ENCODE measurements around the gene CCDC136.
A peak's percentile ranks its signal among the peaks of the same experiment; 100 is the strongest.

Gene CCDC136

DNA sequence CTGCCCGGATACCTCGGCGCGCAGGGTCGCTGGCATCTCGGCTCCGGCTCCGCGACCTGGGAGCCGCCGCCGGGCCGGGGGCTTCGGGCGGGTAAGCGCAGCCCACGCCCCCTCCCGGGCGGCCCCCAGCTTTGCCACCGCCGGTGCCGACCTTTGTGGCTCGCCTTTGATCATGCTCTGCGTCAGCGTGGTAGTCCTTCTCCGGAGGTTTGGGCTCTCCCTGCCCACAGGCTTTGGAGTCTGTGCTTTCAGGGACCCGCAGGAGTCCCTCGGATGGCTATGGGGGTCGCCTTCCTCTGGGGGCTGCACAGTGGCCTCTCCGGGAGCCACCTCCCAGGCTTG lies 78.1 kb downstream of the CCDC136 start:
- Mint-ChIP-seq H3K9me3 (no peaks in the 10 kb centered on the region), H3K36me3 (ENCODE audit: insufficient read depth) (peaks cover 3% of the 10 kb centered on the region), H3K4me3 (peak overlapping the region; percentile 81), H3K27ac (ENCODE audit: low read depth) (peak overlapping the region; percentile 83), H3K27me3 (no peaks in the 10 kb centered on the region), H3K4me1 (peaks cover 21% of the 10 kb centered on the region)
- peak; percentile 12 for ATAC-seq (replicated peaks; ENCODE audit: extremely low read depth, poor library complexity, severe bottlenecking)
- no peak for DNase-seq (ENCODE audit: low spot score in 2 of 2)

GRCh38 chr7:128871050-128871449 lies 79.3 kb downstream of the CCDC136 start:
- Mint-ChIP-seq H3K9me3 (no peaks in the 10 kb centered on the region), H3K4me3 (peak overlapping the region; percentile 81)

More at GRCh38 chr7:128871050-128871449, 79.3 kb downstream of the CCDC136 start:
- no peak for ATAC-seq (replicated peaks; ENCODE audit: extremely low read depth, poor library complexity, severe bottlenecking)
- H3K27ac Mint-ChIP-seq (ENCODE audit: low read depth): peak overlapping the region; percentile 53
- H3K36me3 Mint-ChIP-seq (ENCODE audit: insufficient read depth): no peaks in the 10 kb centered on the region
- no peaks in the 10 kb centered on the region for H3K27me3 Mint-ChIP-seq
- no peak for DNase-seq (ENCODE audit: low spot score in 2 of 2)
- H3K4me1 Mint-ChIP-seq: peaks cover 11% of the 10 kb centered on the region

All from central memory CD8-positive, alpha-beta T cell (primary cell).